GM12878 (cell line): ENCODE results near the gene GK. TPM values are rescaled to one million over a fixed set of nuclear protein-coding genes. Genes with fewer than 3 reads are reported as not detected.

ENCODE experiments used
- ATAC-seq: fragments of 200-7000 bp; cut with Tn5 transposase; 3 replicates; pipeline ENCODE4 v1.9.1; 2020; ENCODE audit warnings: mild to moderate bottlenecking, moderate library complexity
- BruUV-seq: library from RNA; stranded (reverse); fragments of 400-500 nt; replicated peaks from 2 replicates; lab custom pipeline; 2021; lab: Mats Ljungman, UMichigan
- CTCF ChIA-PET: fragments of 300-600 bp; sonication (Branson Sonifier 250); formaldehyde crosslinking; extraction: SDS; loops from one replicate; lab custom pipeline; 2021; ENCODE audit warnings: inconsistent platforms; lab: Yijun Ruan, JAX
- POLR2A ChIA-PET: fragments of 350-600 bp; formaldehyde crosslinking; extraction: SDS; loops from one replicate; lab custom pipeline; 2021; ENCODE audit warnings: inconsistent platforms; lab: Charles Lee
- RAD21 ChIA-PET: fragments of 300-600 bp; sonication (Branson Sonifier 250); formaldehyde crosslinking; loops from one replicate; lab custom pipeline; 2023; ENCODE audit warnings: antibody characterized with exemption; ENCODE audit not compliant: unreplicated experiment; lab: Charles Lee
- SMC1A ChIA-PET: fragments of 300-600 bp; sonication (Branson Sonifier 250); formaldehyde crosslinking; loops from one replicate; lab custom pipeline; 2023; ENCODE audit not compliant: unreplicated experiment, uncharacterized antibody; lab: Charles Lee
- DNase-seq: peaks from one replicate; pipeline ENCODE4 v3.0.0-alpha.2; 2011; ENCODE audit warnings: low read depth, low spot score
- FAIRE-seq: peaks from 3 replicates; lab custom pipeline; 2011; peaks lifted over from hg19 to GRCh38; lab: Jason Lieb, UNC
- H2AFZ ChIP-seq: 2 replicates; pipeline ENCODE4 v1.6.0; 2011; ENCODE audit warnings: low read depth, low read length, control low read depth; ENCODE audit not compliant: control insufficient read depth
- H3K27ac ChIP-seq: 2 replicates; pipeline ENCODE4 v1.5.1; 2011; ENCODE audit warnings: control low read depth; ENCODE audit not compliant: control insufficient read depth, insufficient read depth
- H3K27me3 ChIP-seq, 2 experiments: replicated peaks in 1 of 2; 2 replicates each; pipeline versions ENCODE4 v1.6.0 to v1.6.1; 2011; ENCODE audit warnings: low read length in 1 of 2; ENCODE audit not compliant: control insufficient read depth in 2 of 2, insufficient read depth in 2 of 2
- H3K36me3 ChIP-seq, 2 experiments: 2 replicates each; pipeline ENCODE4 v1.5.1; 2011; ENCODE audit warnings: low read length in 1 of 2; ENCODE audit not compliant: control insufficient read depth in 2 of 2, insufficient read depth in 2 of 2
- H3K4me1 ChIP-seq: 2 replicates; pipeline ENCODE4 v1.6.1; 2011; ENCODE audit warnings: mild to moderate bottlenecking, low read length, moderate library complexity, mixed read lengths; ENCODE audit not compliant: control insufficient read depth, insufficient read depth
- H3K4me2 ChIP-seq: 2 replicates; pipeline ENCODE4 v1.6.0; 2011; ENCODE audit warnings: control low read depth; ENCODE audit not compliant: control insufficient read depth, insufficient read depth
- H3K4me3 ChIP-seq: fragments of 200-600 bp; sonication (generic); 2 replicates; pipeline ENCODE4 v1.5.1; 2016
- H3K79me2 ChIP-seq: 2 replicates; pipeline ENCODE4 v1.6.0; 2011; ENCODE audit warnings: low read length; ENCODE audit not compliant: control insufficient read depth, insufficient read depth
- H3K9ac ChIP-seq: 2 replicates; pipeline ENCODE4 v1.8.0; 2011; ENCODE audit warnings: low read length, control low read depth, mixed read lengths; ENCODE audit not compliant: control insufficient read depth, insufficient read depth
- H3K9me3 ChIP-seq: replicated peaks from 3 replicates; pipeline ENCODE4 v1.5.1; 2011; ENCODE audit warnings: mild to moderate bottlenecking, low read length; ENCODE audit not compliant: control insufficient read depth, insufficient read depth
- H4K20me1 ChIP-seq: 2 replicates; pipeline ENCODE4 v1.6.0; 2011; ENCODE audit not compliant: control insufficient read depth, insufficient read depth
- BHLHE40 ChIP-seq, 2 experiments: fragments of 450-650 bp in 1 of 2; IDR thresholded peaks; 2 replicates each; pipeline ENCODE4 v1.6.1; 2011 to 2017; ENCODE audit warnings: low read depth in 2 of 2, borderline replicate concordance in 1 of 2, improper control_type of control experiment in 1 of 2, low read length in 1 of 2, mild to moderate bottlenecking in 1 of 2
- DPF2 ChIP-seq: fragments of 450-650 bp; IDR thresholded peaks from 2 replicates; pipeline ENCODE4 v1.6.1; 2017; ENCODE audit warnings: mild to moderate bottlenecking
- EGR1 ChIP-seq, 2 experiments: IDR thresholded peaks; 1 replicate in 1 of 2; 2 replicates in 1 of 2; pipeline ENCODE4 v1.6.1; 2011 to 2012; ENCODE audit warnings: low read depth in 2 of 2, low read length in 2 of 2, borderline replicate concordance in 1 of 2, mild to moderate bottlenecking in 1 of 2, moderate library complexity in 1 of 2
- HCFC1 ChIP-seq: fragments of 150-350 bp; IDR thresholded peaks from 2 replicates; pipeline ENCODE4 v1.6.1; 2014; ENCODE audit warnings: low read length
- KLF5 ChIP-seq: fragments of 450-650 bp; IDR thresholded peaks from 2 replicates; pipeline ENCODE4 v1.6.1; 2014; ENCODE audit warnings: mild to moderate bottlenecking; ENCODE audit not compliant: partially characterized antibody
- MYC ChIP-seq: IDR thresholded peaks from 2 replicates; pipeline ENCODE4 v1.6.1; 2011; ENCODE audit warnings: mild to moderate bottlenecking, low read length, moderate library complexity, inconsistent platforms; ENCODE audit not compliant: insufficient read depth, insufficient replicate concordance, insufficient read length, severe bottlenecking
- NFYB ChIP-seq: IDR thresholded peaks from 2 replicates; pipeline ENCODE4 v1.6.1; 2011; ENCODE audit warnings: low read depth, mild to moderate bottlenecking, low read length, improper control_type of control experiment, moderate library complexity; ENCODE audit not compliant: insufficient read depth
- PKNOX1 ChIP-seq: fragments of 450-650 bp; IDR thresholded peaks from 2 replicates; pipeline ENCODE4 v1.6.1; 2016; ENCODE audit warnings: mild to moderate bottlenecking
- SUPT20H ChIP-seq: IDR thresholded peaks from 2 replicates; pipeline ENCODE4 v1.6.1; 2011; ENCODE audit warnings: low read depth, mild to moderate bottlenecking, low read length, moderate library complexity, borderline replicate concordance; ENCODE audit not compliant: control insufficient read depth
- SUZ12 ChIP-seq: fragments of 200-600 bp; sonication (generic); IDR thresholded peaks from one replicate; pipeline ENCODE4 v1.6.1; 2018; ENCODE audit warnings: antibody characterized with exemption, mild to moderate bottlenecking; ENCODE audit not compliant: unreplicated experiment
- ZBTB40 ChIP-seq: fragments of 450-650 bp; IDR thresholded peaks from 2 replicates; pipeline ENCODE4 v1.6.1; 2016; ENCODE audit warnings: mild to moderate bottlenecking, moderate library complexity, borderline replicate concordance
- ZNF687 ChIP-seq: fragments of 450-650 bp; IDR thresholded peaks from 2 replicates; pipeline ENCODE4 v1.6.1; 2017; ENCODE audit warnings: mild to moderate bottlenecking, moderate library complexity
- ZZZ3 ChIP-seq: IDR thresholded peaks from 2 replicates; pipeline ENCODE4 v1.6.1; 2011; ENCODE audit warnings: low read depth; ENCODE audit not compliant: control insufficient read depth, insufficient read length
- WGBS: methylation state at CpG from one replicate; pipeline ENCODE4 v1.1.6; 2016; ENCODE audit warnings: low lambda C conversion rate; ENCODE audit not compliant: insufficient replicate concordance, insufficient coverage; ENCODE audit errors: missing lambda C conversion rate; 5-methylcytosine and 5-hydroxymethylcytosine counted together
- in situ Hi-C: fragments of 300-500 bp; cut with MboI; formaldehyde crosslinking; loops from 9 replicates; pipeline ENCODE4 v1.14.3; 2018; ENCODE audit warnings: mixed read lengths
- intact Hi-C: fragments of 100-400 bp; cut with micrococcal nuclease; formaldehyde crosslinking; loops from one replicate; pipeline ENCODE4 v1.14.2; 2022; ENCODE audit not compliant: unreplicated experiment
- polyA plus RNA-seq, 11 experiments: library from polyadenylated mRNA; depleted of rRNA in 4 of 11; unstranded in 6 of 11; stranded (reverse) in 5 of 11; fragments of >200 nt; fragmentation: Nextera tagmentation in 4 of 11; fragmentation: Illumina TruSeq in 1 of 11; extraction: Ambion mirVana in 4 of 11; extraction: Trizol in 1 of 11; gene quantifications; 1 replicate in 1 of 11; 2 replicates in 10 of 11; pipeline versions ENCODE4 v1.2.1 to v1.2.3, GENCODE V29; 2011 to 2016; ENCODE audit warnings: inconsistent platforms in 2 of 11, missing spikeins in 2 of 11, low read depth in 1 of 11
- total RNA-seq, 4 experiments: library from RNA; depleted of rRNA in 3 of 4; stranded (reverse); fragments of >200 nt in 3 of 4; fragmentation: Illumina TruSeq in 1 of 4; extraction: Trizol in 1 of 4; gene quantifications; 2 replicates each; pipeline versions ENCODE4 v1.2.1 to v1.2.3, GENCODE V29; 2013 to 2021

The GK gene
- total and polyA plus RNA-seq, 10 of the 15 experiments (the other 5 are each of a cell fraction or from before 2014, with no cell fraction given): 6.3 to 22.3 (median 11.1) TPM

- WGBS: 63% methylated on average over 1 of the region's 1 CpG
- H3K9ac ChIP-seq: no peak overlapping the region
- H3K4me3 ChIP-seq: no peak overlapping the region
- BruUV-seq: no TSS peak
- FAIRE-seq: no peak
- no peak overlapping the region for H2AFZ ChIP-seq
- peaks cover 13% of the 10 kb centered on the region for H3K4me1 ChIP-seq
- no peak overlapping the region for H3K27ac ChIP-seq
- ChIA-PET SMC1A (interaction anchor here (0.5 to 3.3 kb wide), 7 partner anchors 58 to 575 kb away, joined by 3 to 11 read pairs (median 3); no protein-coding TSS in a partner anchor), RAD21 (interaction anchor here (0.7 to 1.9 kb wide), 3 partner anchors 66 to 142 kb away, joined by 3 to 4 read pairs (median 4); no protein-coding TSS in a partner anchor), CTCF (interaction anchor here (0.9 to 2.9 kb wide), 8 partner anchors 9 to 204 kb away, joined by 3 to 17 read pairs (median 3); no protein-coding TSS in a partner anchor), POLR2A (interaction anchor here (0.6 to 1.2 kb wide), 2 partner anchors 121 to 572 kb away, joined by 3 read pairs; no protein-coding TSS in a partner anchor)
- no peak overlapping the region for H3K4me2 ChIP-seq
- no peaks in the 10 kb centered on the region for H3K27me3 ChIP-seq
- intact Hi-C loops (loop anchor here (5.0 kb wide), 2 partner anchors 77 to 117 kb away; no protein-coding TSS in a partner anchor), in situ Hi-C loops (loop anchor here (5.0 kb wide), 1 partner anchor 142 kb away; no protein-coding TSS in a partner anchor)
- H4K20me1 ChIP-seq: no peaks in the 10 kb centered on the region
- ATAC-seq: peak; percentile 50
- no peaks in the 10 kb centered on the region for H3K79me2 ChIP-seq
- H3K9me3 ChIP-seq: no peaks in the 10 kb centered on the region; the same call in 1 of the 3 replicates
- peaks cover 0 to 2% of the 10 kb centered on the region in 2 experiments; a peak in 2 of 4 replicates for H3K36me3 ChIP-seq
- DNase-seq: no peak
- no peak for TF ChIP-seq DPF2
- TF ChIP-seq ZZZ3: no peak
- no peak for TF ChIP-seq SUZ12
- no peak for TF ChIP-seq NFYB
- TF ChIP-seq HCFC1: no peak
- no peak for TF ChIP-seq ZNF687
- no peak for TF ChIP-seq SUPT20H
- no peak for TF ChIP-seq KLF5
- TF ChIP-seq ZBTB40: no peak
- no peak for TF ChIP-seq PKNOX1
- no peak for TF ChIP-seq BHLHE40 (IDR thresholded peaks at IDR 0.05; ENCODE audit: borderline replicate concordance in 1 of 2, low read depth in 2 of 2, low read length in 1 of 2)
- no peak for TF ChIP-seq MYC
- TF ChIP-seq EGR1 (IDR thresholded peaks at IDR 0.05; ENCODE audit: borderline replicate concordance in 1 of 2, low read depth in 2 of 2, low read length in 2 of 2): no peak
These were observed 60.9 kb downstream of the GK start for GRCh38 chrX:30714138-30714537.
